IPS-18c (cell line): ENCODE data around the gene DET1.
A peak's percentile ranks its signal among the peaks of the same experiment; 100 is the strongest.
"Not testable (repeated sequence)": the region's sequence is repeated elsewhere in the genome, so short reads cannot be mapped to it uniquely, and the experiment has no call there.

ENCODE experiments used
- H3K4me3 ChIP-seq: 2 replicates; pipeline ENCODE4 v1.7.0; 2013; ENCODE audit warnings: low read depth, mild to moderate bottlenecking, low read length, moderate library complexity; ENCODE audit not compliant: insufficient read depth
- H3K9me3 ChIP-seq: one replicate; pipeline ENCODE4 v1.6.1; 2013; ENCODE audit warnings: mild to moderate bottlenecking, low read length, moderate library complexity; ENCODE audit not compliant: control insufficient read depth, insufficient read depth

Gene DET1

DNA sequence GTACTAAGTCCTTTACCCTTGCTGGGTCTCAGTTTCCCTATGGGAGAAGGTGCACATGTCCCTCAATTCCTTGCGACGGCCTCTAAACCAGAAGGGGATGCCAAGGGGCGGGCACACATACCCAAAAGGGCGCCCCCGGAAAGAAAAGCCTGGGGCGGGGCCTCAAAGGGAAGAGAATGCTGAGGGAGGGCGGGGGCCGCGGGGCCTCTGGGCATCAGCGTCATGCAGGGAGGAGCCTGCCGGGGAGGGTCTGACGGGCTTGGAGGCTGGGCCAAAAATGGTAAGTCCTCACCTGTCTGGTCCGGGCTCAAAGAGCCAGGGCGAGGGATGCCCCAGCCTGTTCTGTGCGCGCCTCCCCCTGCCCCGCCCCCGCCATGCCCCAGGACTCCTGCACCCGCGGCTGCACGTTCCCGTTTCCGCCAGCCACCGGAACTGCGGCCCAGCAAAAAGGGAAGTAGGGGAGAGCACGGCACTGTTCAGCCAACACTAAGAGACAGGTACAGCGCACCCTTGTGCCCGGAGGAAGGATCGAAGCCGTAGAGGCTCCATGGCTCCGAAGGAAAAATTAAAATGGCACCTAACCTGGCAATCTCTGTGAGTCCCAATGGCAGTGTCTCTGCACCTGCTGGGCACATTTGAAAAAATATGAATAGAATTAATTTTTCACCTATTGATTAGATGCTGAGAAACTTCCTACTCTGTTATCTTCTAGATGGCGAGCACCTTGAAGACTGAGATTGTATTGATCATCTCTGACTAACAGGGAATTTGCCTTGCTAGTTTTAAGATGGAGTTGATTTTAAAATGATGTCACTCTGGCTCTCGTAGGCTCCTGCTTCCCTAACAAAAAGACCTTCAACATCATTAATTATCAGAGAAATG is at the start of gene DET1:
TSS of gene DET1 (minus strand) at position 434 of the 882 bp plus-strand sequence. CDS start 14,976 bp downstream, outside the sequence.
- Histone ChIP-seq H3K9me3 (no peaks in the 10 kb centered on the region), H3K4me3 (peak within 1 kb of the TSS; percentile 37)

DNA sequence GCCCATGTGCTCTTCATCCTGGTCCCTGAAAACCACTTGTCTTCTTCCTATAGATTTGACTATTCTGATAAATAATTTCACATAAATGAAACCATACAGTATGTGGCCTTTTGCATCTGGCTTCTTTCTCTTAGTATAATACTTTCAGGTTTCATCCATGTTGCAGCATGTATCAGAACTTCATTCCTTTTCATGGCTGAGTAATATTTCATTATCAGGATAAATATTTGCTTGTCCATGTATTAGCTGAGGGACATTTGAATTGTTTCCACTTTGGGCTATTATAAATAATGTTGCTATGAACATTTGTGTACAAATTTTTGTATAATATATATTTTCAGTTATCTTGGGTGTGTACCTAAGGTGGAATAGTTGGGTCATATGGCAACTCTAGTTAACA is 44.9 kb upstream of the DET1 start:
- H3K9me3 ChIP-seq: no peaks in the 10 kb centered on the region
- no peak overlapping the region for H3K4me3 ChIP-seq

DNA sequence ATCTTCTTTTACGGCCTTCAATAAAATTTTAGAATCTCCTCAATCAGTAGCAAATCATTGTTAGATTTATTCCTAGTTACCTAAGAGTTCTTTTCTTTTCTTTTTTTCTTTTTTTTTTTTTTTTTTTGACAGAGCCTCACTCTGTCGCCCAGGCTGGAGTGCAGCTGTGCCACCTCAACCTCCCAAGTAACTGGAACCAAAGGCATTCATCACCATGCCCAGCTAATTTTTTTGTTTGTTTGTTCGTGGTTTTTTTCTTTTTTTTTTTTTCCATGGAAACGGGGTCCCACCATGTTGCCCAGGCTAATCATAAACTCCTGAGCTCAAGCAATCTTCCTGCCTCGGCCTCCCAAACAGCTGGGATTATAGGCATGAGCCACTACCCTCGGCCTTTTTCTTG is 44.3 kb upstream of the DET1 start:
- no peak overlapping the region for H3K4me3 ChIP-seq

DNA sequence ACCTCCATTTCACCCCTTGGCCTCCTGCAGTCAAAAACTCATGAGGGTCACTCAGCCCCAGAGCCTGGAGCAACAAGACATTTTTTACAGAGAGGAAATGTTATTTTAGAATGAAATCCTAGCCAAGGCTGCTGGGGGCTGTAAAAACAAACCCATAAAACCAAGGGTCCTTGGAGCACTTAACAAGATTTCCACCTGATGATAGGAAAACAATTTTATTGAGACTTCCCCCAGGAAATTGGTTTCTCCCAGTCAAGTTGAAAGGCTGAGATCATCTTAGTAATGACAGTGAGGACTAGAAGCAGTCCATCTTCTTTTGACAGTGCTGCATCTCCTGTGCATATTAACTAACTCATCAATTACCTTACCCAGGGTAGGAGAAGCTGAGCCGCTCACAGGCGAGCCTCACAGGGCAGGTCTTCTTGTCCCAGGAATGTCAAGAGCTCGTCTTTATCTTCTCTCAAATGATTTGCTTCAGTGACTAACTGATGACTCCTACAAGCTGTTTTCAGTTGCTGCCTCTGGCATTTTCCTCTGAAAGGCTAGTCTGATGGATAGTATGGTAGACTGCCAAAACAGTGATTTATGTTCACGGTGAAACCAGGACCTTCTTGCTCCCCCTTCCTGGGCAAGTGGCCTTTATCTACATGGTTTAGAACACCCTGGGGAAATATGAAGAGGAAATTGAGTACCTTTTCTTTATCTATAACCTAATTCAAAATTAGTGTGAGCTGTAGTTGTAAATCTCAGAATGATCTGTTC is 40.1 kb upstream of the DET1 start:
- Histone ChIP-seq H3K4me3 (no peak overlapping the region), H3K9me3 (no peaks in the 10 kb centered on the region)

More for the DNA sequence above, 44.3 kb upstream of the DET1 start:
- no peaks in the 10 kb centered on the region for H3K9me3 ChIP-seq

DNA sequence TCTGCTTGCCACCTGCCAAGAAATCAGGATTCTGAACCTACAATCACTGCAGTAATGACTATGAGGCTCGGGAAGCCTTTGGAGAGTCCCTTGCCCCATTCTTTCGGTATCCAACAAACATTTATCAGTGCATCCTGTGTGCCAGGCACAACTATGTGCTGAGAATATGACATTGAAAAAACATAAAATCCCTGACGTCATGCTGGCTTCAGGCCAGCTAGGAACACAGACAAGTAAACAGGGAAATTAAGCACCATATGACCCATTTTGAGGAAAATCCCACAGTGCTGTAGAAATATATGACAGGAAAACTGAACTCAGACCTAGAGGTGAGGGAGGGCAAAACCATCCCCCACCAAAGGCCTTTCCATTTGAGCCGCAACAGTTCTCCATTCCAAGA is 34.1 kb upstream of the DET1 start:
- Histone ChIP-seq H3K9me3 (no peaks in the 10 kb centered on the region), H3K4me3 (no peak overlapping the region)

DNA sequence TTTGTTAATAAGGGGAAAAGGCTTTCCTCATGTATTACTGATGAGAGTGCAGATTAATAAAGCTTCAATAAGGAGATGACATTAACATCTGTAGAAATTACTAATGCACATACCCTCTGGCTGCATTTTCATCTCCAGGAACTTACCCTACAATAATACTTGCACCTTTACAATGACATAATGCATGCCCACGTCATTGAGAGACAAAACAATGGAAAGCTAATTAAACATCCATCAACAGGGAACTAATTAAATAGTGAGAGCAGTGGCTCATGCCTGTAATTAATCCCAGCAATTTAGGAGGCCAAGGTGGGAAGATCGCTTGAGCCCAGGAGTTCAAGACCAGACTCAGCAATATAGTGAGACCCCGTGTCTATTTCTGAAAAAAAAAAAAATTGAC is 32.8 kb upstream of the DET1 start:
- no peaks in the 10 kb centered on the region for H3K9me3 ChIP-seq
- H3K4me3 ChIP-seq: no peak overlapping the region

DNA sequence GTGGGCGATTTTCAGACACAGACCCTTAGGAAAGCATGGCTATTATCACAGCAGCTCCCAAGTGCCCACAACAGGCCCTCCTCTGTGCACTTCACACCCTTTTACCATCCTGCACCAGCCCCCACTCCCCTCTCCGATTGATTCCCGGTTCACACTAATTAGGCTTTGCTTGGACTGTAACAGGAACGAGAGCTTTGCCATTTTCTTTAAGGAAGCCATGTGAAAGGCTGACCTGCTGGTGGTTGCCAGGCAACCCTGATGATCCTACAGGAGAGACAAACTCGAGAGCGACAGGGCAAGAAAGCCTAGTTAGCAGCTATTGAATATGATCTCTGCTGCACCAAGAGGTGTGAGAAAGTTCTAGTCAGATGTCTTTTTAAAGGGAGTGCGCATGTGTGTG is 28.2 kb upstream of the DET1 start:
- no peaks in the 10 kb centered on the region for H3K9me3 ChIP-seq

DNA sequence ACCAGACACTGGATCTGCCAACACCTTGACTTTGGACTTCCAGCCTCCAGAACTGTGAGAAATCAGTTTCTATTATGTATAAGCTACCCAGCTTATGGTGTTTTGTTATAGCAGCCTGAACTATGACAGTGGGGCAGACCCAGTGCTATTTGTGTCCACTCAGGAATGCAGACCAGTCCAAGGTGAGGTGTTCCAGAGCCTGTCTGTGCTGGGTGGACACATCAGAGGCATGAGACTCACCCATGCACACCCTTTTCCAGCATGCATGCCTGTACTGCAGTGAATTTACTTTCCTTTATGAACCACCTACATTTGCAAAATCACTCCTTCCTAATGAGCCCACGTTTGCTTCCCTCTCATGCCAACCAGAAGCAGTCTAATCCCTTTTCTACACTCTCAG is 27.6 kb upstream of the DET1 start:
- H3K4me3 ChIP-seq: no peak overlapping the region
- H3K9me3 ChIP-seq: no peaks in the 10 kb centered on the region

More for the DNA sequence above, 28.2 kb upstream of the DET1 start:
- no peak overlapping the region for H3K4me3 ChIP-seq

DNA sequence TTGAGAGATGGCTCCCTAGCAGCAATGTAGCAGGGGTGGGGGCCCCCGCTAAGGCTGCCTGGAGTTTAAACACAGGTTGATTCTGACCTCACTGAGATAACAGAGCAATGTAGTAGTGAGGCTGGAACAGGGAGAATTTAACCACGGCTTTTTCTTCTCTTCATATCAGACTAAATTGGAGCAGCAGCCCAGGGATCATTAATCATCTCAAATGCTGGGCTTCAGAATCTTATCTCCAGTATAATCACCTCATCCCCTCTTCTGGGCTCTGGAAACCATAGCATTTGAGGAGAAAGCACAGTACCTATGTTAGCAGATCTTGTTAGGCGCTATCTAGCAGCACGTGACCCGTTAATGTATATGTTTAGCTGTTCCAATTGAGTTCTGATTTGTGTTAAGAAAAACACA is 25.4 kb upstream of the DET1 start:
- no peak overlapping the region for H3K4me3 ChIP-seq
- H3K9me3 ChIP-seq: no peaks in the 10 kb centered on the region

DNA sequence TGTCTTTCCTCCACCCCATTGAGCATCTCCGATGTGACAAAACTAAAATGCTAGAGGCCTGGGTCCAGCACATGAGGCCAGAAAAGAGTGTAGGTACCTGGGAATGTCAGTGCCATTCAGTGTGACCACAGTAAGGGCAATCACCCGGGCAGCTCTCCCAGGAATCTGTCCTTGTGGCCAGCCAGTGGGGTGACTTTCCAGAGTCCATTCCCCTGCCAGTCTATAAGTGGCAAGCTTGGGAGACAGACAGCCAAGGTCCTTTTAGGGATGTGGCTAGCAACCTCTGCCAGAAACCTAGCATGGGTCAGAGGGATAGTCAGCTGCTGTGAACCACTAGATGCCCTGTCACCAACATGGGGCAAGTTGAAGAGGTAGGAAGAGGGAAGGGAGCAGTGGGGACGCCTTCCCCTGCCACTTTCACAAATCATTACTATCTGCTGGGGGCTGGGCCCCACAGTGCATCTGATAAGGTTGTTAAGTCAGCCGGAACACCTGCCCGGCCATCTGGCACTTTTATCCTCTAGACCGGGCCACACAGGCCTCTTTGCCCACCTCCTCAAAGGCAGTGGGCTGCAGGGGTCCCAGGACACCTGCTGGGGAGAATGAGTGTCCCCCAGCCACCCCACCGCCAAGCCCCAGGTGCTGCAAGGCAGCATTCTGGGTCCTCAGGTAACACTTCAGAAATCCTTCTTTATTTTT is 24.8 kb upstream of the DET1 start:
- Histone ChIP-seq H3K9me3 (no peaks in the 10 kb centered on the region), H3K4me3 (no peak overlapping the region)

DNA sequence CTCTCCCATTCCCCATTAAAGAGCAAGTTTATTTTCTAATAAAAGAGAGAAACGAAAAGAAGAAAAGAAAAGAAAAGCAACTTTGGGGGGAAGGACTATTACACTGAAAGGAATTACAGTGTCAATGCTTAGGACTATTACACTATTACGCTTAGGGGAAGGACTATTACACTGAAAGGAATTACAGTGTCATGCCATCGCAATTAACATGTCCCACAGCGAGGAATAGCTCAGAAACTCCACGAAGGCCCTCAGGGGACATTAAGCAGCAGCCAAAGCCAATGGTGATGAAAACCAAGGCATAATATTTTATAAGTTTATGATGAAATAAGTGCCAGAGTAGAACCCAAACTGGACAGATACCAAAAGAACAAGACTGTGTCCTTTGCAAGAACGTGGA is 22.1 kb upstream of the DET1 start:
- Histone ChIP-seq H3K9me3 (no peaks in the 10 kb centered on the region), H3K4me3 (no peak overlapping the region)

DNA sequence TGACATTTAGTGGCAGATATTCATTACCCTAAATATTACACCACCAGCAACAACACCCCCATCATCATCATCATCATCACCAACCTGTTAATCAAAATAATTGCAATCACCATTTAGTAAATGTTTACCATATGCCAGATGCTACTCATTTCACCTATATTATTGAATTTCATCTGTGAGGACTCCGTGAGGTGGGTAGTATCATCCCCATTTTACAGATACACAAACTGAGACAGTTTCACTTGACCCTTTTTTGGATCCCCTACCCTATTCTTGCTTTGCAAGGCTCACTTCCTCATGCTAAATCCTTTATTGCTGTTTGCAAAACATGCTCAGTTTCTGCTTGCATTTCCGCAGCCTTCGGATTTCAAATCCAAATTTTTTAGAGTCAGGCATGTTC is 18.3 kb upstream of the DET1 start:
- no peak overlapping the region for H3K4me3 ChIP-seq
- no peaks in the 10 kb centered on the region for H3K9me3 ChIP-seq

DNA sequence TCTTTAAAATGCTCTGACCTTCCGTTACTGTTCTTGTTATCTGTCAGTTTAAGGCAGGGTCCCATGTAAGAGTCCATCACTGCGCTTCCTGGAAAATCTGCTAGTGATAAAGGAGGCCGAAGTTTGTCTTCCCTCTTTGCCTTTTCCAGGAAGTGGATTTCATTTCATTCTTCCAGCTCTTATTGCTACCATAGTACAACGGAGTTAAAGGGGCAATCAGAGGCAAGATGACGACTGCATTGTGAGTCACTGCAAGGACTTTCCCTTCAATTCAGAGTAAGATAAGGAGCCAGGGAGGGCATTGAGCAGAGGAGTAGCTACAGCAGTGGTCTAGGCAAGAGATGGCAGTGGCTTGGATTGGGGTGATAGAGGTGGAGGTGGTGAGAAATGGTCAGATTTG is 17.2 kb upstream of the DET1 start:
- Histone ChIP-seq H3K4me3 (no peak overlapping the region), H3K9me3 (no peaks in the 10 kb centered on the region)

DNA sequence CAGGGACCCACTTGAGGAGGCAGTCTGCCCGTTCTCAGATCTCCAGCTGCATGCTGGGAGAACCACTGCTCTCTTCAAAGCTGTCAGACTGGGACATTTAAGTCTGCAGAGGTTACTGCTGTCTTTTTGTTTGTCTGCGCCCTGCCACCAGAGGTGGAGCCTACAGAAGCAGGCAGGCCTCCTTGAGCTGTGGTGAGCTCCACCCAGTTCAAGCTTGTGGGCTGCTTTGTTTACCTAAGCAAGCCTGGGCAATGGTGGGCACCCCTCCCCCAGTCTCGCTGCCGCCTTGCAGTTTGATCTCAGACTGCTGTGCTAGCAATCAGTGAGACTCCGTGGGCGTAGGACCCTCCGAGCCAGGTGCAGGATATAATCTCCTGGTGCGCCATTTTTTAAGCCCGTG is 13.1 kb upstream of the DET1 start:
- H3K4me3 ChIP-seq, H3K9me3 ChIP-seq: not testable (repeated sequence)

DNA sequence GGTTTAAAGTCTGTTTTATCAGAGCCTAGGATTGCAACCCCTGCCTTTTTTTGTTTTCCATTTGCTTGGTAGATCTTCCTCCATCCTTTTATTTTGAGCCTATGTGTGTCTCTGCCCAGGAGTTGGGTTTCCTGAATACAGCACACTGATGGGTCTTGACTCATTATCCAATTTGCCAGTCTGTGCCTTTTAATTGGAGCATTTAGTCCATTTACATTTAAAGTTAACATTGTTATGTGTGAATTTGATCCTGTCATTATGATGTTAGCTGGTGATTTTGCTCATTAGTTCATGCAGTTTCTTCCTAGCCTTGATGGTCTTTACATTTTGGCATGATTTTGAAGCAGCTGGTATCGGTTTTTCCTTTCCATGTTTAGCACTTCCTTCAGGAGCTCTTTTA is 11.5 kb upstream of the DET1 start:
- H3K4me3 ChIP-seq, H3K9me3 ChIP-seq: not testable (repeated sequence)

DNA sequence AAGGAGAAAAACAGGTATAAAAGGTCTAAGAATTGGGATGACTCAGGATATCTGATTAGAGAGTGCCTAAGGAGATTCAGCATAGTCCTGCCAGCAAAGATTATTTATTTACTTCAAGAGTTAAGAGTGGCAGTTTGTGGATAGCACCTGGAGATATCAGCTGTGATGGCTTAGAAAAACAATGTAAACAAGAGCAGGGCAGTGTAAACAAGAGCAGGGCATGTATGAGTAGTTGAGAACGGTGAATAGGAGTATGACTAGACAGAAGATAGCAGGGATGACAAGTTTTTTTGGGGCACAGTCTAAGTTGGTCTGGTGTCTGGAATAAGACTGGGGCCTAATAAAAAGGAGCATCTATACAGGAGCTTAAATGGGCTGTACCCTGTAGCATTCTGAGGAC is 1.5 kb upstream of the DET1 start:
- not testable (repeated sequence) for H3K4me3 ChIP-seq, H3K9me3 ChIP-seq

DNA sequence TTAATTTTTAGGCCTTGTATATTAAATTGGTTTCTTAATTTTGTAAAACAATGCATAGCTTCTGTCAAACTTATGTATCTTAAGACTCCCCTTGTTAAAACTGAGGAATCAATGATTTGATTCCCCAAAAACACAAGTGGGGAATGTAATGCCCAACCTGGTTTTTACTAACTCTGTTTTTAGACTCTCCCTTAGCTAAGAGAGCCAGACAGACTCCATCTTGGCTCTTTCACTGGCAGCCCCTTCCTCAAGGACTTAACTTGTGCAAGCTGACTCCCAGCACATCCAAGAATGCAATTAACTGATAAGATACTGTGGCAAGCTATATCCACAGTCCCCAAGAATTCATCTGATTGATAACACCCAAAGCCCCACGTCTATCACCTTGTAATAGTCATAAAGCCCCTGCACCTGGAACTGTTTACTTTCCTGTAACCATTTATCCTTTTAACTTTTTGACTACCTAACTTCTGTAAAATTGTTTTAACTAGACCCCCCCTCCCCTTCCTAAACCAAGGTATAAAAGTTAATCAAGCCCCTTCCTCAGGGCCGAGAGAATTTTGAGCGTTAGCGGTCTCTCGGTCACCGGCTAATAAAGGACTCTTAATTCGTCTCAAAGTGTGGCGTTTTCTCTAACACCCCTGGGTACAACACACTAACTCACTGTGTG is 768 bp downstream of the DET1 start:
- not testable (repeated sequence) for H3K9me3 ChIP-seq
- H3K4me3 ChIP-seq: peak overlapping the region; percentile 37
